DMS153 treated with DMSO at 0.1 percent for 48 hours (cell line): Measurements from ENCODE around the gene INPPL1.
"Not testable (repeated sequence)": the region's sequence is repeated elsewhere in the genome, so short reads cannot be mapped to it uniquely, and the experiment has no call there.

Experiments
- DNase-seq: peaks from one replicate; lab custom pipeline; 2025; ENCODE audit not compliant: unreplicated experiment; lab: John Stamatoyannopoulos, UW

INPPL1 gene, protein sequence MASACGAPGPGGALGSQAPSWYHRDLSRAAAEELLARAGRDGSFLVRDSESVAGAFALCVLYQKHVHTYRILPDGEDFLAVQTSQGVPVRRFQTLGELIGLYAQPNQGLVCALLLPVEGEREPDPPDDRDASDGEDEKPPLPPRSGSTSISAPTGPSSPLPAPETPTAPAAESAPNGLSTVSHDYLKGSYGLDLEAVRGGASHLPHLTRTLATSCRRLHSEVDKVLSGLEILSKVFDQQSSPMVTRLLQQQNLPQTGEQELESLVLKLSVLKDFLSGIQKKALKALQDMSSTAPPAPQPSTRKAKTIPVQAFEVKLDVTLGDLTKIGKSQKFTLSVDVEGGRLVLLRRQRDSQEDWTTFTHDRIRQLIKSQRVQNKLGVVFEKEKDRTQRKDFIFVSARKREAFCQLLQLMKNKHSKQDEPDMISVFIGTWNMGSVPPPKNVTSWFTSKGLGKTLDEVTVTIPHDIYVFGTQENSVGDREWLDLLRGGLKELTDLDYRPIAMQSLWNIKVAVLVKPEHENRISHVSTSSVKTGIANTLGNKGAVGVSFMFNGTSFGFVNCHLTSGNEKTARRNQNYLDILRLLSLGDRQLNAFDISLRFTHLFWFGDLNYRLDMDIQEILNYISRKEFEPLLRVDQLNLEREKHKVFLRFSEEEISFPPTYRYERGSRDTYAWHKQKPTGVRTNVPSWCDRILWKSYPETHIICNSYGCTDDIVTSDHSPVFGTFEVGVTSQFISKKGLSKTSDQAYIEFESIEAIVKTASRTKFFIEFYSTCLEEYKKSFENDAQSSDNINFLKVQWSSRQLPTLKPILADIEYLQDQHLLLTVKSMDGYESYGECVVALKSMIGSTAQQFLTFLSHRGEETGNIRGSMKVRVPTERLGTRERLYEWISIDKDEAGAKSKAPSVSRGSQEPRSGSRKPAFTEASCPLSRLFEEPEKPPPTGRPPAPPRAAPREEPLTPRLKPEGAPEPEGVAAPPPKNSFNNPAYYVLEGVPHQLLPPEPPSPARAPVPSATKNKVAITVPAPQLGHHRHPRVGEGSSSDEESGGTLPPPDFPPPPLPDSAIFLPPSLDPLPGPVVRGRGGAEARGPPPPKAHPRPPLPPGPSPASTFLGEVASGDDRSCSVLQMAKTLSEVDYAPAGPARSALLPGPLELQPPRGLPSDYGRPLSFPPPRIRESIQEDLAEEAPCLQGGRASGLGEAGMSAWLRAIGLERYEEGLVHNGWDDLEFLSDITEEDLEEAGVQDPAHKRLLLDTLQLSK

DNA sequence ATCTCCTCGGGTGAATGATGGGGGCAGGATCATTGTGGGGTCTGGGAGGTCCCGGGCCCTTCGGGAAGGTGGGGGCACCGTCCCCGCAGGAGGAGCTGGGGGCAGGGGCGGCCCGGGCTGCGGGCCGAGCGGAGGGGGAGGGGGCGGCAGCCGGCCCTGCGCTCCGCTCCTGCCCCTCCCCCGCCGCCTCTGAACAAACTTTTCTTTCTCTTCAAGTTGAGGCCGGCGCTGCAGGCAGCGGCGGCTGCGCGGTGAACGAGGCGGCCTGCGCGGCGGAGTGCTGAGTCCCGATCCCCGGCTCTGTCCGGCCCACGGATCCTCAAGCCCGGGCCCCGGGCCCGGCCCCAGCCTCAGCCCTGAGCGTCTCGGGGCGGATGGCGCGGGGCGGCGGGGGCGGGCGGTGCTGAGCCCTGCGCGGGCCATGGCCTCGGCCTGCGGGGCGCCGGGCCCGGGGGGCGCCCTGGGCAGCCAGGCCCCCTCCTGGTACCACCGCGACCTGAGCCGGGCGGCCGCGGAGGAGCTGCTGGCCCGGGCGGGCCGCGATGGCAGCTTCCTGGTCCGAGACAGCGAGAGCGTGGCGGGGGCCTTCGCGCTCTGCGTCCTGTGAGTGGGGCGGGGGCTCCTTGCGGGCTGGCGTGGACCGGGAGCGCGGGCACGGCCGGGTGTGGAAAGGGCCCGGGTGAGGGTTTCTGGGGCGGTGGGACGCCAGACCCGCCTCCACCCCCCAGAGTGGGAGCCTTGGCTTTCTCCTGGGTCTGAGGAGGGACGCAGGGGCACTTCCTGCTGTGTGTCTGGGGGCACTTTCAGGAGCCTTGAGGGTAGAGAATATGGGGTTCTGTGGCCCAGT lies at the start of gene INPPL1:
Gene INPPL1 (plus strand): TSS at position 204 of the 847 bp plus-strand sequence. CDS start 218 bp downstream, at position 422.
- no peak for DNase-seq

DNA sequence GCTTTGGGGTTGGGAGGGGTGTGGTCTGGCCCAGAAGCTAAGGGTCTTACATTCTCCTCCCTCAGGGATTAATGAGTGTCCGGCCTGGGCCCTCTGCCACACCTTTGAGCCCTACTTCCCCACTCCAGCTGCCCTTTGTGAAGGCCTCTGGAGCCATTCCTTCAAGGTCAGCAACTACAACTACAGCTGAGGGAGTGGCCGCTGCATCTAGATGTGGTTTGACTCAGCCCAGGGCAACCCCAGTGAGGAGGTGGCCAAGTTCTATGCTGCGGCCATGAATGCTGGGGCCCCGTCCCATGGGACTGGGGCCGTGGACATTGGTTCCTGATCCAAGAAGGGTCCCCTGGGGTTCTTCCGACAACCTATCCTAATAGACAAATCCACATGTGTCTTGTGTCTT lies 46.9 kb upstream of the INPPL1 start:
- DNase-seq = no peak

DNA sequence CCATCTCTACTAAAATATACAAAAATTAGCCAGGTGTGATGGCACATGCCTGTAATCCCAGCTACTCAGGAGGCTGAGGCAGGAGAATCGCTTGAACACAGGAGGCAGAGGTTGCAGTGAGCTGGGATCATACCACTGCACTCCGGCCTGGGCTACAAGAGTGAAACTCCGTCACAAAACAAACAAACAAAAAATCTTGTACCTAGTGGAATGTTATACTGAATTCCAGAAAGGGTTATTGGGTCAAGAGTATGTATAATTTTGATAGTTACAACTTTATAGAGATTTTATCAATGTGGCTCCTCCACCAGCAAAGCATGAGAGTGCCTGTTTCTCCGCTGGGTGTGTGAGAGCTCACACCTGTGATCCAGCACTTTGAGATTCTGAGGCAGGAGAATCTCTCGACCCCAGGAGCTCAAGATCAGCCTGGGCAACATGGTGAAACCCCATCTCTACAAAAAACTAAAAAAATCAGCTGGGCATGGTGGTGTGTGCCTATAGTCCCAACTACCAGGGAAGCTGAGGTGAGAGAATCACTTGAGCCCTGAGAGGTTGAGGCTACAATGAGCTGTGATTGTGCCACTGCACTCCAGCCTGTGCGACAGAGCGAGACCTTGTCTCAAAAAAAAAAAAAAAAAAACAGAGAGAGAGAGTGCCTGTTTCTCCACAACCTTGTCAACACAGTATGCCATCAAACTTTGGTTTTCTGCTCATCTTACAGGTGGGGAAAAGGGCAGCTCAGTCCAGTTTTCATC lies 45.3 kb upstream of the INPPL1 start:
- DNase-seq = no peak

DNA sequence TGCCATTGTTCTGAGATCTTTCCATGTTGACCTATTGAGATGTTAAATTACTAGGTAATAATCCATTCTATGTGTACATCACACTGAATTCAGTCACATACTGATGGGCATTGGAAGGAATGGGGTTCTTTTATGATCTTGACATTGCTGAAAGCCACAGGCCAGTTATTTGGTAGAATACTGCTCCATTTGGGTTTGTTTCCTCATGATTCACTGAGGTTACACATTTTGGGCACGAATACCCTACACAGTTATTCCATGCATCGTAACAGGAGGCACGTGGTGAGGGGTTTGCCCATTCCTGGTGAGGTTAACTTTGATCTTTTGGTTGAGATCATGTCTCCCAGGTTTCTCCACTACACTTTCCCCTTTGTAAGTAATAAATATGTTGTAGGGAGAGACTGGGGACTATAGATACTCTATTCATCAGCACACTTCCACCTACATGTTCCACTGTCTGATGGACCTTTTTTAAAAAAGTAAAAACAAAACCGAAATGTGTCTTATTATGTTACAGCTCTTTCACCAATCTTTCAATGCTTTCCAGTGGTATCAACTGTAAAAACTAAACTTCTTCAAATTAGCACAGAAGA lies 44.7 kb upstream of the INPPL1 start:
- DNase-seq = no peak

DNA sequence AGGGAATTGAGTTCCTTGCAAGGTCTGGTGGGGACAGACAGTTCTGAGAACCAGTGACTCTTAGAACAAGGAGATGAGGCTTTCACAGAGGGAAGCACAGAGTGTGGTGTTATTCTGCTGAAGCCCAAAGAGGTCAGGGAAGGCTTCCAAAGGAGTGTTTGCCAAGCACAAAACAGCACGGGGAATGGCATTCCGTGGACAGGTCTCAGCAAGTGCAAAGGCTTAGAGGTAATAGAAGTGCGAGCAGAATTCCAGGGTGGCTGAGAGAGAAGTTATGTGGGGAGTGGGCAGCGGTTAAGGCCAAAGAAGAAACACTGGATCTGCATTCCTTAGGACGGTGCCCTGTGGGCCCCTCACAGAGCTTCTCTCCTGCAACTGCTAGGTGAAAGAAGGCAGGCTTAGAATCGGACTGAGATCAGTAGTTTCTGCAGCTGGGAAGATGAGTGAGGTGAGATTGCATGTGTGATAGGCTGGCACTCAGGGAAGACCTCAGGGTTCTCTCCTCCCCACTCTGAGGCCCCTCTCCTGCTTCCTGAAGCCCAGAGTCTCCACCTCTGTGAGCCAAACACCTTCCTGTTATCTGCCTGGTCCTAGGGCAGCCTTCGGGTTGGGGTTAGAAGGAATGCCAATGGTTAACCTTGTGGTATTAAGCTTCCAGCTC lies 43.5 kb upstream of the INPPL1 start:
- DNase-seq = not testable (repeated sequence)

DNA sequence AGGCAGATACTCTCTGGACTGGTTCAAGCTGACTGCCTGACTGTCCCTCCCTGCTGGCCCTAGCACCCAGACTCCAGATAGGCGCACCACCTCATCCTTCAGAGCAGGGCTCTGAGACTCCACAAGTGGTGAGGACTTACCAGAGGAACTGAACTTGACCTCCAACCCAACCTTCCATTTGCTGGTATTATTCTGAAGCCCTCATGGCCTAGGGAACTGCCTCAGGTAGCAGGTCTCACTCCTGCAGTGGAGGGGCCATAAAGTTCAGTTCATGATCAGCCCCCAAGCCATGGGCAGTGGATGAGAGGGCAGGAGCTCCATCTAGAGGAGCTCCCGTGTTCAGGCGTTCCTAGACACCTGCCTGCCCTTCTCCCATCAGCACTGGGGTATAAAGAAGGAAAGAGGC lies 43.0 kb upstream of the INPPL1 start:
- DNase-seq = not testable (repeated sequence)

DNA sequence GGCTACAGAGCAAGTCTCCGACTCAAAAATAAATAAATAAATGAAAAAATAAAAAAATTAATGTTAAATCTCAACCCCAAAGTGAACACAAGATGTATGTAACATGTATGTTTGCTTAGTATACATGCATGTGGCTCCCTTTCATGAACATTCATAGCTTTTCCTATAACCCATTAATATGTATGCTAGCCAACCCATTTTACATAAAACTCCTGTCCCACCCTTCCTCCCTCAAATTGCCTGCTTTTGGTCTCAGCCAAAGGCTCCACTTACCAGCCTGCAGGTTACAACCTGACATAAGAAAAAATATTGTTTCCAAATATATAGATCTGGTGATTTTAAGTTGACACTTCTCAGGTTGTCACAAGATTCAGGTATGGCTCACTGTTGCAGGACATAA lies 36.3 kb upstream of the INPPL1 start:
- DNase-seq = no peak

DNA sequence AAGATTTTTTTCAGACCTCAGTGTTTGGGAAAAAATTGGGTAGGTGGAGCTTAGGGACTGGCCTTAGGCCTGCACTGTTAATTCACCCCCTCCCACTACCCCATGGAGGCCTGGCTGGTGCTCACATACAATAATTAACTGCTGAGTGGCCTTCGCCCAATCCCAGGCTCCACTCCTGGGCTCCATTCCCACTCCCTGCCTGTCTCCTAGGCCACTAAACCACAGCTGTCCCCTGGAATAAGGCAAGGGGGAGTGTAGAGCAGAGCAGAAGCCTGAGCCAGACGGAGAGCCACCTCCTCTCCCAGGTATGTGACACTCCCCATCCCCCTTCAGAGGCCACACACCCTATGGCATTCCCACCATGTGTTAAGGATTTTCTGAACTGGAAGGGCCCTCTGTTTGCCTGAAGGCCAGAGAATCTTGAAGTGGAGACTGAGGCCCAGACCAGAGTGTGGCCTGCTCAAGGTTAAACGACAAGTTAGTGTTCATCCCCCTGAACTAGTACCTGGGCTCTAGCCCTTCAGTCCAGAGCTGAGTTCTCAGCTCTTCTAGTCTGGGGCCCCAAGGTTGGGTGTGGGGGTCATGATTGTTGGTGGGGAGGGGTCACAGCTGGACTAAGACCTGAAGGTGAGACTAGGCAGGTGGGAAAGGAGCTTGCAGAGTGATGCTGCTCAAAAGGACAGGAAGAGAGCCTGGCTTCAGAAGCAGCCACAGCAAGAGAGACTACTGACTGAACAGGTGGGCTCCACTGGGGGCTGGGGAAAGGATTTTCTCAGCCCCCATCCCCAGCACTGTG lies 34.9 kb upstream of the INPPL1 start:
- DNase-seq = no peak

DNA sequence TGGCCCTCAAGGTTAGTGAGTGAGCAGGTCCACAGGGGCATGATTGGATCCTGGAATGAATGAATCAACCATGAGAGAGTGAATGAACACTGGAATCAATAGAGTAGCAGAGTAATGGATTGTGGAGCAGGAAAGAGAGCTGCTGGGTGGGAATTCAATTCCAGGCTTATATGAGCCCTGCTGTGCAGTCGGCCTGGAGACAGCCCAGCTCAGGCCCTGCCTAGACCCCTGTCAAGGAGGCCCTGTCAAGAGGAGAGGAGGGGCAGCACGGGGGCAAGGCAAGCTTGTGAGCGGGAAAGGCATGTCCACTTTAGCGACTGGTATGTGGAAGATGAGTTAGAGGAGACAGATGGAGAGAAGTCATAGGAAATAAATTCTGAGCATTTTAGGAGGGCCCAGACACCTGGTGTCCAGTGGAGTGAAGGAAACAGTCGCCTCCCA lies 33.9 kb upstream of the INPPL1 start:
- DNase-seq = no peak

DNA sequence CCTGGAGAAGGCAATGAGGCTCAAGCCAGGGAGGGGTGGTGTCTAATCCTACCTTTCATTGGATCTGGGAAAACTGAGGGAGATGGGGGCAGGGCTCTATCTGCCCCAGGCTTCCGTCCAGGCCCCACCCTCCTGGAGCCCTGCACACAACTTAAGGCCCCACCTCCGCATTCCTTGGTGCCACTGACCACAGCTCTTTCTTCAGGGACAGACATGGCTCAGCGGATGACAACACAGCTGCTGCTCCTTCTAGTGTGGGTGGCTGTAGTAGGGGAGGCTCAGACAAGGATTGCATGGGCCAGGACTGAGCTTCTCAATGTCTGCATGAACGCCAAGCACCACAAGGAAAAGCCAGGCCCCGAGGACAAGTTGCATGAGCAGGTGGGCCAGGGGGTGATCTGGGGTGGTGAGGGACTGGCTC lies 32.6 kb upstream of the INPPL1 start, which contains the start of gene FOLR1:
Gene FOLR1 (plus strand): TSS at position 180 of the 421 bp plus-strand sequence. CDS start 34 bp downstream, at position 214.
- DNase-seq = no peak

DNA sequence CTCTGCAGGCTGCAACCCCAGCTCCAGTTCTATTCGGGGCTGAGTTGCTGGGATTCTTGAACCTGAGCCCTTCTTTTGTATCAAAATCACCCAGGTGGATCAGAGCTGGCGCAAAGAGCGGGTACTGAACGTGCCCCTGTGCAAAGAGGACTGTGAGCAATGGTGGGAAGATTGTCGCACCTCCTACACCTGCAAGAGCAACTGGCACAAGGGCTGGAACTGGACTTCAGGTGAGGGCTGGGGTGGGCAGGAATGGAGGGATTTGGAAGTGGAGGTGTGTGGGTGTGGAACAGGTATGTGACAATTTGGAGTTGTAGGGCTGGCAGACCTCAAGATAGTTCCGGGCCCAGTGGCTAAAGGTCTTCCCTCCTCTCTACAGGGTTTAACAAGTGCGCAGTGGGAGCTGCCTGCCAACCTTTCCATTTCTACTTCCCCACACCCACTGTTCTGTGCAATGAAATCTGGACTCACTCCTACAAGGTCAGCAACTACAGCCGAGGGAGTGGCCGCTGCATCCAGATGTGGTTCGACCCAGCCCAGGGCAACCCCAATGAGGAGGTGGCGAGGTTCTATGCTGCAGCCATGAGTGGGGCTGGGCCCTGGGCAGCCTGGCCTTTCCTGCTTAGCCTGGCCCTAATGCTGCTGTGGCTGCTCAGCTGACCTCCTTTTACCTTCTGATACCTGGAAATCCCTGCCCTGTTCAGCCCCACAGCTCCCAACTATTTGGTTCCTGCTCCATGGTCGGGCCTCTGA lies 28.9 kb upstream of the INPPL1 start:
- DNase-seq = no peak

DNA sequence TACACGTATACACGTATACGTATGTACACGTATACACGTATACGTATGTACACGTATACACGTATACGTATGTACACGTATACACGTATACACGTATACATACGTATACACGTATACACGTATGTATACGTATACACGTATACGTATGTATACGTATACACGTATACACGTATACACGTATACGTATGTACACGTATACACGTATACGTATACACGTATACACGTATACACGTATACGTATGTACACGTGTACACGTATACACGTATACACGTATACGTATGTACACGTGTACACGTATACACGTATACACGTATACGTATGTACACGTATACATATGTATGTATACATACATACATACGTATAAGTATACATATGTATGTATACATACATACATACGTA lies 23.1 kb upstream of the INPPL1 start:
- not testable (repeated sequence) for DNase-seq

DNA sequence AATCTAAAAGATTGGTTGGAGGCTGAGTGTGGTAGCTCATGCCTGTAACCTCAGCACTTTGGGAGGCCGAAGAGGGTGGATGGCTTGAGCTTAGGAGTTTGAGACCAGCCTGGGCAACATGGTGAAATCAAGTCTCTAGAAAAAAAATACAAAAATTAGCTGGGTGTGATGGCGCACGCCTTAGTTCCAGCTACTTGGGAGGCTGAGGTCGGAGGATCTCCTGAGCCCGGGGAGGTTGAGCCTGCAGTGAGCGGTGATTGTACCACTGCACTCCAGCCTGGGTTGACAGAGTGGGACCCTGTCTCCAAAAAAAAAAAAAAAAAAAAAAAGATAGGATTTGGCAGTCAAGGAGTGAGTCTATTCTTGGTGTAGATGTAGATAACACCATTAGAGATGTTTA lies 22.0 kb upstream of the INPPL1 start:
- DNase-seq = no peak

DNA sequence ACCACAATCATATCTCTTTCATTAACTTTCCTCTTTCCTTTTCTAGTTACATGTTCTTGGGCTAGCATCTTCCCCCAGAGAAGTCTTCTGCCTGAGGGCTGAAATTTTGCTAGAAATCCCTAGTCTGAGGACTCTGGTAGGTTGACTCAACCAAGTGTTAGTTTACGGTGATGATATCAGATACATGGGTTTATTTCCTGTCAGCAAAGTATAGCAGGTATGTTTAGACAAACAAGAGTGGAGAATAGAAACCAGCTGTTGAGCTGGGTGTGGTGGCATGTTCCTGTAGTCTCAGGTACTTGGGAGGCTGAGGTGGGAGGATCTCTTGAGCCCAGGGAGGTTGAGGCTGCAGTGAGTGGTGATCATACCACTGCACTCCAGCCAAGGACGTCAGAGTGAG lies 21.4 kb upstream of the INPPL1 start:
- DNase-seq = no peak

DNA sequence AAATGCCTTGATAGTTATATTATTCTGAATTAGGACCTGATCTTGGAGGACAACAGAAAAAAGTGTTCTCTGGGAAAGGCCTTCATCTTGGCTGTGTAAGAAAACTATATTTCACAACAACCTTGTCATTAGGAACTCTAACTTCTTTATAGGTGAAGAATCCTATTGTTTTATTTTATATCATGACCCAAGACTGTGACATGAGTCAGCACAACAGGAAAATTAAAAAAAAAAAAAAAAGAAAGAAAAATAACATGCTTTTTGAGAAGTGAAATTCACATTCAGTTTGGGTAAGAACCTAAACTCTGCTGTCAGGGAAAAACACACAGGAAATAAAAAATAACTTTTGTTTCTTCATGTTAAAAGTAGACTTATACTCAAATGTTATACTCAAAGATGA lies 19.7 kb upstream of the INPPL1 start:
- no peak for DNase-seq

DNA sequence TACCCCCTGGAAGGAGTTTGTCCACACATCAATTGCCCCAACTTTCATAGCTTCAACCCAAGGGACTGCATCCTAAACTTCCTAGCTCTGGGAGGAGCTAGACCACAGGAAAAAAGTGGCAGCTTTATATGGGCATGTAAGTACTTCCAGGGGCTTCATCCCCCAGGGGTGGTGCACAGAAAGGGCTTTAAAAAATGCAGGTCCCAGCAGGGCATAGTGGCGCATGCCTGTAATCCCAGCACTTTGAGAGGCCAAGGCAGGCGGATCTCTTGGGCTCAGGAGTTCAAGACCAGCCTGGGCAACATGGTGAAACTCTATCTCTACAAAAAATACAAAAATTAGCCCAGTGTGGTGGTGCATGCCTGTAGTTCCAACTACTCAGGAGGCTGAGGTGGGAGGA lies 17.8 kb upstream of the INPPL1 start:
- not testable (repeated sequence) for DNase-seq

DNA sequence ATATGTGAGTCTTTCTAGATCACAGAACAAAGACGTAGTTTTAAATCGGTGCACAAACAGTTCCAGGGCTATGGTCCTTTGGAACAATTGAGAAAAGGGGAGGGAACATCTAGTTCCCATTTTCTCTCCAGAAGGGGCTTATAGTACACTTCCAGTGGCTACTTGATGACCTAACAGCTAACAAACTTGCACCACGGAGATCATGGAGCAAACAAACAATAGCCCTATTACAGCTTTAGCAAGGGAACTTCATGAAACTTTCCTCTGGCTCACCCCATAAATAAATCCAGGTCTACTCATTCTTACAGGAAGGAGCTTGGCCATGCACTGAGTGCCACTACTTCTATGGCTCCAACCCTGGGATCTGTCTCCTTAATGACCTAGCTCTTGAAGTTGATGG lies 16.3 kb upstream of the INPPL1 start:
- no peak for DNase-seq
